ENCODE measurements around the gene GLT8D2. TPM values are rescaled to one million over a fixed set of nuclear protein-coding genes. Genes with fewer than 3 reads are reported as not detected.

Gene GLT8D2
- total RNA-seq, 3 donors from 2014 or later (not counting 1 experiment from before 2014, with no cell fraction given): 0.19 to 0.48 (median 0.32) TPM

GRCh38 chr12:103978384-103978982 is 71.5 kb downstream of the GLT8D2 start:
- H3K36me3 ChIP-seq (ENCODE audit: control insufficient read depth, insufficient read depth, low read length): peaks cover 54% of the 10 kb centered on the region
- no peaks in the 10 kb centered on the region for H3K27me3 ChIP-seq (ENCODE audit: control insufficient read depth, insufficient read depth, low read length)
- Mint-ChIP-seq H3K27me3 (ENCODE audit: low read depth in 2 of 2) (no peaks in the 10 kb centered on the region), H3K4me3 (no peak overlapping the region), H3K9me3 (no peaks in the 10 kb centered on the region), H3K27ac (peak overlapping the region; percentile 2 to 57), H3K36me3 (no peaks in the 10 kb centered on the region), H3K4me1 (peaks cover 17 to 28% of the 10 kb centered on the region in 2 donors)
- no peaks in the 10 kb centered on the region for H3K4me1 ChIP-seq (ENCODE audit: control insufficient read depth, insufficient read depth, low read length)
- no peak for ATAC-seq
- DNase-seq: no peak
- WGBS (ENCODE audit: insufficient coverage): 88% methylated on average over 4 of the region's 4 CpGs
- intact Hi-C loops (cut with micrococcal nuclease): no loop called here
- H3K27ac ChIP-seq (ENCODE audit: low read length): no peak overlapping the region
- no peak overlapping the region for H3K4me3 ChIP-seq (ENCODE audit: low read length)
- H3K9me3 ChIP-seq (ENCODE audit: control insufficient read depth, insufficient read depth, low read length): no peaks in the 10 kb centered on the region
- TF ChIP-seq CTCF (IDR thresholded peaks at IDR 0.05): no peak

GRCh38 chr12:103975368-103975767 is 74.6 kb downstream of the GLT8D2 start:
- no peak overlapping the region for H3K4me3 Mint-ChIP-seq
- Histone ChIP-seq H3K9me3 (ENCODE audit: control insufficient read depth, insufficient read depth, low read length) (no peaks in the 10 kb centered on the region), H3K27ac (ENCODE audit: low read length) (no peak overlapping the region), H3K36me3 (ENCODE audit: control insufficient read depth, insufficient read depth, low read length) (peaks cover 34% of the 10 kb centered on the region), H3K27me3 (ENCODE audit: control insufficient read depth, insufficient read depth, low read length) (no peaks in the 10 kb centered on the region), H3K4me3 (ENCODE audit: low read length) (no peak overlapping the region), H3K4me1 (ENCODE audit: control insufficient read depth, insufficient read depth, low read length) (no peaks in the 10 kb centered on the region)
- TF ChIP-seq CTCF (IDR thresholded peaks at IDR 0.05): no peak
- no peaks in the 10 kb centered on the region for H3K9me3 Mint-ChIP-seq
- H3K4me1 Mint-ChIP-seq: peaks cover 25 to 32% of the 10 kb centered on the region in 2 donors
- intact Hi-C loops (cut with micrococcal nuclease): no loop called here
- WGBS (ENCODE audit: insufficient coverage): 100% methylated on average over 2 of the region's 2 CpGs
- H3K27ac Mint-ChIP-seq: peak overlapping the region in 1 of 2 donors; percentile 51
- DNase-seq (no peak), ATAC-seq (no peak)
- no peaks in the 10 kb centered on the region for H3K36me3 Mint-ChIP-seq
- H3K27me3 Mint-ChIP-seq (ENCODE audit: low read depth in 2 of 2): no peaks in the 10 kb centered on the region

DNA sequence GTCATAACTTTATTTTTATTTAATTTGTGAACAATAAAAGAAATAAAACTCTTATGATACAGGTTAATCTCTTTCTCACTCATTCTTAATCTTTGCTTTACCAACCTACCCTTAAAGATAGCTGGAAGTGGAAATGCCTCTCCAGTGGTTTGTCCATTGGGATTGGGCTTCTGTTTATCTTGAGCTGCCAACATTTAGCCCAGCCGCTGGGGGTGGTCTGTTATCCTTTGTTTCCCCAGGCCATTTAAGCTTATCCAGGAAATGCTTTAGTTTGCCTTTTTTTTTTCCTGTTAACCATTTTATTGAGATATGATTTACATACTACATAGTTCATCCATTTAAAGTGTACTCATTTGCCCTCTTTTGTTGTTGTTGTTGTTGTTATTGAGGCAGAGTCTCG is 76.1 kb downstream of the GLT8D2 start:
- Histone ChIP-seq H3K36me3 (ENCODE audit: control insufficient read depth, insufficient read depth, low read length) (peaks cover 24% of the 10 kb centered on the region), H3K4me1 (ENCODE audit: control insufficient read depth, insufficient read depth, low read length) (no peaks in the 10 kb centered on the region), H3K27ac (ENCODE audit: low read length) (no peak overlapping the region), H3K27me3 (ENCODE audit: control insufficient read depth, insufficient read depth, low read length) (no peaks in the 10 kb centered on the region), H3K9me3 (ENCODE audit: control insufficient read depth, insufficient read depth, low read length) (no peaks in the 10 kb centered on the region), H3K4me3 (ENCODE audit: low read length) (no peak overlapping the region)
- Mint-ChIP-seq H3K36me3 (no peaks in the 10 kb centered on the region), H3K4me1 (peaks cover 32 to 41% of the 10 kb centered on the region in 2 donors), H3K4me3 (no peak overlapping the region), H3K27ac (no peak overlapping the region), H3K27me3 (ENCODE audit: low read depth in 2 of 2) (no peaks in the 10 kb centered on the region), H3K9me3 (no peaks in the 10 kb centered on the region)
- 90% methylated on average over 2 of the region's 2 CpGs for WGBS (ENCODE audit: insufficient coverage)
- ATAC-seq: no peak
- intact Hi-C loops (cut with micrococcal nuclease): no loop called here
- no peak for DNase-seq
- TF ChIP-seq CTCF (IDR thresholded peaks at IDR 0.05): no peak

DNA sequence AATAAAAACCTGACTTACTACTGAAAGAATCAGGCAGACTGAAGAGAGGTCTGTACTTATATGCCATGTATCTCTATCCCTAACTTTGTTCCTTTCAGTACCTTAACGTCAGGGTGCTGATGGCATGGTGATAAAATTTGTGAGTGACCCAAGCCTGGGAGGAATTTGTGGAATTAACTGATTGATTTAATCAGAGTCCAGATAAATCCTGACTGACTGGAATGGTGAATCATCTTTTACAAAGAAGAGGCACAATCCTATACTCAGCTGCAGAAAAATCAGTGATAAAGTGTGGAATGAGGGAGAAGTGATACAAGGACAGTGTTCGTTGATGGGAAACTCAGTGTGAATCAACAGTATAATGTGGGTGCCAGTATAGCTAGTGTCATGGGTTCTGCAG is 80.6 kb downstream of the GLT8D2 start:
- H3K27me3 ChIP-seq (ENCODE audit: control insufficient read depth, insufficient read depth, low read length): no peaks in the 10 kb centered on the region
- H3K4me1 ChIP-seq (ENCODE audit: control insufficient read depth, insufficient read depth, low read length): peaks cover 10% of the 10 kb centered on the region
- no peak for DNase-seq
- H3K9me3 Mint-ChIP-seq: no peaks in the 10 kb centered on the region
- H3K4me1 Mint-ChIP-seq: peaks cover 51 to 59% of the 10 kb centered on the region in 2 donors
- no peak overlapping the region for H3K4me3 ChIP-seq (ENCODE audit: low read length)
- no peaks in the 10 kb centered on the region for H3K27me3 Mint-ChIP-seq (ENCODE audit: low read depth in 2 of 2)
- H3K36me3 ChIP-seq (ENCODE audit: control insufficient read depth, insufficient read depth, low read length): peaks cover 8% of the 10 kb centered on the region
- H3K9me3 ChIP-seq (ENCODE audit: control insufficient read depth, insufficient read depth, low read length): no peaks in the 10 kb centered on the region
- intact Hi-C loops (cut with micrococcal nuclease): loop anchor here (5.0 kb wide), 1 partner anchor 87 kb away; no protein-coding TSS in a partner anchor
- no peaks in the 10 kb centered on the region for H3K36me3 Mint-ChIP-seq
- H3K4me3 Mint-ChIP-seq: no peak overlapping the region
- no peak overlapping the region for H3K27ac ChIP-seq (ENCODE audit: low read length)
- ATAC-seq: no peak
- 96% methylated on average over 2 of the region's 2 CpGs for WGBS (ENCODE audit: insufficient coverage)
- no peak for TF ChIP-seq CTCF (IDR thresholded peaks at IDR 0.05)
- no peak overlapping the region for H3K27ac Mint-ChIP-seq
